GM21528 (cell line): Measurements from ENCODE around the gene RABGGTB.
"Not testable (repeated sequence)": the region's sequence is repeated elsewhere in the genome, so short reads cannot be mapped to it uniquely, and the experiment has no call there.

Experiments
- ATAC-seq: cut with Tn5 transposase; IDR thresholded peaks from one replicate; pipeline ENCODE4 v1.9.1; 2021; ENCODE audit warnings: mild to moderate bottlenecking, moderate library complexity; ENCODE audit not compliant: unreplicated experiment, low FRiP score

RABGGTB gene

GRCh38 chr1:75794382-75794781, 8.3 kb downstream of the RABGGTB start:
- no peak for ATAC-seq

- no peak for ATAC-seq
These were observed 9.7 kb downstream of the RABGGTB start for GRCh38 chr1:75795703-75796193.

GRCh38 chr1:75796376-75797272, 10.6 kb downstream of the RABGGTB start, which contains the start of gene MSH4:
MSH4 (plus strand) TSS chr1:75796882; CDS start chr1:75796986, 104 bp downstream.
- no peak for ATAC-seq

GRCh38 chr1:75797273-75797588, 11.2 kb downstream of the RABGGTB start:
- no peak for ATAC-seq

GRCh38 chr1:75797606-75798216, 11.7 kb downstream of the RABGGTB start:
- ATAC-seq, result no peak

- not testable (repeated sequence) for ATAC-seq
These were observed 15.4 kb downstream of the RABGGTB start for GRCh38 chr1:75801480-75801879.

- no peak for ATAC-seq
These were observed 22.9 kb downstream of the RABGGTB start for GRCh38 chr1:75808921-75809320.

- ATAC-seq, result not testable (repeated sequence)
These were observed 24.1 kb downstream of the RABGGTB start for GRCh38 chr1:75810113-75810512.

- no peak for ATAC-seq
These were observed 25.3 kb downstream of the RABGGTB start for GRCh38 chr1:75811211-75811981.

- no peak for ATAC-seq
These were observed 26.0 kb downstream of the RABGGTB start for GRCh38 chr1:75812065-75812464.

- ATAC-seq, result not testable (repeated sequence)
These were observed 37.5 kb downstream of the RABGGTB start for GRCh38 chr1:75823596-75823995.

GRCh38 chr1:75836528-75837100, 50.6 kb downstream of the RABGGTB start:
- ATAC-seq, result no peak

GRCh38 chr1:75838079-75838478, 52.0 kb downstream of the RABGGTB start:
- ATAC-seq, result no peak

- ATAC-seq, result no peak
These were observed 55.4 kb downstream of the RABGGTB start for GRCh38 chr1:75841421-75841820.
